K562 (cell line): ENCODE results near the gene PDGFC. TPM values are rescaled to one million over a fixed set of nuclear protein-coding genes. Genes with fewer than 3 reads are reported as not detected.

Source experiments
- ATAC-seq: fragments of 200-7000 bp; cut with Tn5 transposase; 3 replicates; pipeline ENCODE4 v1.9.1; 2020; ENCODE audit warnings: moderate library complexity
- BruUV-seq: library from RNA; stranded (reverse); fragments of 400-500 nt; replicated peaks from 2 replicates; lab custom pipeline; 2021; lab: Mats Ljungman, UMichigan
- CTCF ChIA-PET: fragments of 300-600 bp; formaldehyde crosslinking; extraction: SDS; loops from one replicate; lab custom pipeline; 2021; ENCODE audit warnings: low intra/inter-chr PET ratio; lab: Yijun Ruan, JAX
- POLR2A ChIA-PET: fragments of 300-600, 350-650 bp; sonication (Branson Sonifier 250); formaldehyde crosslinking; extraction: SDS; loops from one replicate; lab custom pipeline; 2021; ENCODE audit warnings: antibody characterized with exemption, inconsistent platforms; lab: Yijun Ruan, JAX
- DNase-seq, 4 experiments: peaks; one replicate each; pipeline versions ENCODE4 v3.0.0 to v3.0.0-alpha.2; 2011 to 2018; ENCODE audit warnings: low spot score in 3 of 4, mixed read lengths in 3 of 4; ENCODE audit errors: extremely low read depth in 1 of 4
- FAIRE-seq: peaks from 2 replicates; lab custom pipeline; 2011; peaks lifted over from hg19 to GRCh38; lab: Jason Lieb, UNC
- H2AFZ ChIP-seq: 2 replicates; pipeline ENCODE4 v1.6.0; 2011; ENCODE audit warnings: low read depth, low read length, control low read depth, inconsistent platforms
- H3K27ac ChIP-seq: fragments of 200-600 bp; 3 replicates; pipeline ENCODE4 v1.8.0; 2011; ENCODE audit warnings: low read depth, mild to moderate bottlenecking, control low read depth, inconsistent platforms, low read length, moderate library complexity, mixed read lengths; ENCODE audit errors: extremely low read depth
- H3K27me3 ChIP-seq, 2 experiments: fragments of 300-600 bp in 1 of 2; 2 replicates in 1 of 2; 3 replicates in 1 of 2; pipeline versions ENCODE4 v1.6.0 to v1.8.0; 2011; ENCODE audit warnings: inconsistent platforms in 2 of 2, low read length in 2 of 2, mild to moderate bottlenecking in 1 of 2, mixed read lengths in 1 of 2, moderate library complexity in 1 of 2; ENCODE audit not compliant: control insufficient read depth in 2 of 2, insufficient read depth in 2 of 2
- H3K36me3 ChIP-seq: fragments of 300-600 bp; 3 replicates; pipeline ENCODE4 v1.8.0; 2011; ENCODE audit warnings: mild to moderate bottlenecking, low read length, inconsistent platforms; ENCODE audit not compliant: control insufficient read depth, insufficient read depth
- H3K4me1 ChIP-seq, 2 experiments: fragments of 200-600 bp in 1 of 2; replicated peaks in 1 of 2; 2 replicates in 1 of 2; 3 replicates in 1 of 2; pipeline versions ENCODE4 v1.5.1 to v1.8.0; 2011; ENCODE audit warnings: inconsistent platforms in 2 of 2, low read length in 2 of 2, mild to moderate bottlenecking in 1 of 2, mixed read lengths in 1 of 2, moderate library complexity in 1 of 2; ENCODE audit not compliant: control insufficient read depth in 2 of 2, insufficient read depth in 2 of 2
- H3K4me2 ChIP-seq: 2 replicates; pipeline ENCODE4 v1.6.1; 2011; ENCODE audit warnings: low read length, control low read depth, inconsistent platforms, mixed read lengths; ENCODE audit not compliant: insufficient read depth
- H3K4me3 ChIP-seq: fragments of 200-600 bp; sonication (generic), shearing (Covaris generic); 2 replicates; pipeline ENCODE4 v1.5.1; 2016; ENCODE audit warnings: control low read depth, inconsistent platforms
- H3K79me2 ChIP-seq: fragments of 200-600 bp; 3 replicates; pipeline ENCODE4 v1.8.0; 2011; ENCODE audit warnings: low read length, inconsistent platforms; ENCODE audit not compliant: control insufficient read depth, insufficient read depth
- H3K9ac ChIP-seq, 2 experiments: 2 replicates each; pipeline versions ENCODE4 v1.6.0 to v1.6.1; 2011; ENCODE audit warnings: low read depth in 2 of 2, low read length in 2 of 2, control low read depth in 1 of 2, inconsistent platforms in 1 of 2, mild to moderate bottlenecking in 1 of 2, mixed read lengths in 1 of 2; ENCODE audit not compliant: insufficient read depth in 1 of 2
- H3K9me1 ChIP-seq: one replicate; pipeline ENCODE4 v1.6.0; 2011; ENCODE audit warnings: inconsistent platforms, mild to moderate bottlenecking, low read length, moderate library complexity; ENCODE audit not compliant: control insufficient read depth, insufficient read depth
- H3K9me3 ChIP-seq: replicated peaks from 2 replicates; pipeline ENCODE4 v1.5.1; 2011; ENCODE audit warnings: low read depth, low read length, inconsistent platforms; ENCODE audit not compliant: control insufficient read depth, insufficient read depth
- H4K20me1 ChIP-seq: replicated peaks from 2 replicates; pipeline ENCODE4 v1.6.1; 2011; ENCODE audit warnings: low read length, inconsistent platforms, mixed read lengths; ENCODE audit not compliant: control insufficient read depth, insufficient read depth
- CHAMP1 ChIP-seq: fragments of 450-650 bp; IDR thresholded peaks from 2 replicates; pipeline ENCODE4 v1.6.1; 2016; ENCODE audit warnings: mild to moderate bottlenecking
- DDX20 ChIP-seq: fragments of 450-650 bp; IDR thresholded peaks from 2 replicates; pipeline ENCODE4 v1.6.1; 2016; ENCODE audit warnings: missing genetic modification characterization, low read depth, mild to moderate bottlenecking, missing compliant biosample characterization, moderate library complexity
- DMBX1 ChIP-seq: fragments of 250-450 bp; sonication (Bioruptor Pico); IDR thresholded peaks from 2 replicates; pipeline ENCODE4 v1.8.0; 2022; ENCODE audit warnings: inconsistent platforms, mild to moderate bottlenecking, moderate library complexity, borderline replicate concordance
- EP400 ChIP-seq: fragments of 450-650 bp; IDR thresholded peaks from 2 replicates; pipeline ENCODE4 v1.6.1; 2017; ENCODE audit warnings: antibody characterized with exemption, mild to moderate bottlenecking, moderate library complexity
- ESRRA ChIP-seq: fragments of 450-650 bp; IDR thresholded peaks from 2 replicates; pipeline ENCODE4 v1.6.1; 2014; ENCODE audit warnings: low read depth, mild to moderate bottlenecking, moderate library complexity, borderline replicate concordance
- ETS1 ChIP-seq: conservative IDR thresholded peaks from 2 replicates; pipeline ENCODE4 v1.6.1; 2011; ENCODE audit warnings: low read depth, mild to moderate bottlenecking, low read length; ENCODE audit not compliant: control insufficient read depth
- GATAD2A ChIP-seq: fragments of 450-650 bp; IDR thresholded peaks from 2 replicates; pipeline ENCODE4 v1.6.1; 2017
- MAFK ChIP-seq: IDR thresholded peaks from 2 replicates; pipeline ENCODE4 v1.6.1; 2011; ENCODE audit warnings: low read length, improper control_type of control experiment
- SMARCE1 ChIP-seq: fragments of 450-650 bp; IDR thresholded peaks from 2 replicates; pipeline ENCODE4 v1.7.1; 2016; ENCODE audit warnings: mild to moderate bottlenecking
- THRA ChIP-seq: fragments of 450-650 bp; IDR thresholded peaks from 2 replicates; pipeline ENCODE4 v1.6.1; 2017; ENCODE audit warnings: mild to moderate bottlenecking, moderate library complexity
- ZNF609 ChIP-seq: sonication (generic); formaldehyde crosslinking; IDR thresholded peaks from 2 replicates; pipeline ENCODE4 v1.8.1; 2023; ENCODE audit warnings: missing genetic modification reagents, mild to moderate bottlenecking, borderline replicate concordance
- WGBS: fragments of 100-300 bp; shearing (Covaris generic); methylation state at CpG from one replicate; pipeline ENCODE4 v1.1.6; 2016; ENCODE audit warnings: low coverage, mixed read lengths; ENCODE audit not compliant: insufficient coverage; ENCODE audit errors: missing lambda C conversion rate; 5-methylcytosine and 5-hydroxymethylcytosine counted together
- in situ Hi-C: fragments of 300-500 bp; cut with MboI; formaldehyde crosslinking; loops from 4 replicates; pipeline ENCODE4 v1.15.0; 2018; ENCODE audit warnings: inconsistent platforms, mixed read lengths
- intact Hi-C: fragments of 100-400 bp; cut with micrococcal nuclease; formaldehyde crosslinking; loops from 2 replicates; pipeline ENCODE4 v1.14.2; 2022
- polyA plus RNA-seq, 8 experiments: library from polyadenylated mRNA; depleted of rRNA in 4 of 8; stranded (reverse) in 5 of 8; unstranded in 3 of 8; fragments of >200 nt; fragmentation: Nextera tagmentation in 2 of 8; fragmentation: Illumina TruSeq in 1 of 8; extraction: Ambion mirVana in 2 of 8; extraction: Trizol in 1 of 8; gene quantifications; 2 replicates each; pipeline versions ENCODE4 v1.2.1 to v1.2.3, GENCODE V29; 2011 to 2014; ENCODE audit warnings: inconsistent platforms in 1 of 8, missing spikeins in 1 of 8
- total RNA-seq, 7 experiments: library from RNA; depleted of rRNA in 6 of 7; stranded (reverse); fragments of >200 nt in 6 of 7; fragmentation: Illumina TruSeq in 2 of 7; extraction: Trizol in 2 of 7; gene quantifications; 2 replicates each; pipeline versions ENCODE4 v1.2.1 to v1.2.3, GENCODE V29; 2011 to 2021; ENCODE audit warnings: low replicate concordance in 1 of 7
- TF ChIP-seq, protein P1 (sequence below): fragments of 450-650 bp; formaldehyde crosslinking; IDR thresholded peaks from 2 replicates; pipeline ENCODE4 v1.4.0; 2020; ENCODE audit warnings: mild to moderate bottlenecking, moderate library complexity

Gene PDGFC
- total and polyA plus RNA-seq, 9 of the 15 experiments (the other 6 are each of a cell fraction or from before 2014, with no cell fraction given), result not detected

GRCh38 chr4:156942991-156943390, 28.6 kb downstream of the PDGFC start:
- no peak for DNase-seq
- Histone ChIP-seq H3K9ac (no peak overlapping the region), H3K27ac (no peak overlapping the region), H3K4me2 (no peak overlapping the region), H3K36me3 (no peaks in the 10 kb centered on the region), H3K4me3 (no peak overlapping the region), H3K79me2 (no peaks in the 10 kb centered on the region), H3K4me1 (no peaks in the 10 kb centered on the region), H3K27me3 (no peaks in the 10 kb centered on the region), H3K9me3 (no peaks in the 10 kb centered on the region), H3K9me1 (no peaks in the 10 kb centered on the region), H4K20me1 (no peaks in the 10 kb centered on the region), H2AFZ (no peak overlapping the region)
- ATAC-seq, result no peak
- in situ Hi-C loops, result no loop called here
- no peak for FAIRE-seq
- POLR2A ChIA-PET, result no interaction called here
- intact Hi-C loops, result no loop called here
- CTCF ChIA-PET, result no interaction called here
- 0% methylated on average over 4 of the region's 4 CpGs for WGBS
- BruUV-seq, result no TSS peak
- TF ChIP-seq THRA (no peak), DMBX1 (CRISPR knock-in tag) (no peak), GATAD2A (no peak), ESRRA (no peak), ZNF609 (CRISPR knock-in tag) (no peak), DDX20 (tag) (no peak), CHAMP1 (no peak), SMARCE1 (no peak), EP400 (no peak), MAFK (no peak), ETS1 (no peak)
- TF ChIP-seq, protein P1, sequence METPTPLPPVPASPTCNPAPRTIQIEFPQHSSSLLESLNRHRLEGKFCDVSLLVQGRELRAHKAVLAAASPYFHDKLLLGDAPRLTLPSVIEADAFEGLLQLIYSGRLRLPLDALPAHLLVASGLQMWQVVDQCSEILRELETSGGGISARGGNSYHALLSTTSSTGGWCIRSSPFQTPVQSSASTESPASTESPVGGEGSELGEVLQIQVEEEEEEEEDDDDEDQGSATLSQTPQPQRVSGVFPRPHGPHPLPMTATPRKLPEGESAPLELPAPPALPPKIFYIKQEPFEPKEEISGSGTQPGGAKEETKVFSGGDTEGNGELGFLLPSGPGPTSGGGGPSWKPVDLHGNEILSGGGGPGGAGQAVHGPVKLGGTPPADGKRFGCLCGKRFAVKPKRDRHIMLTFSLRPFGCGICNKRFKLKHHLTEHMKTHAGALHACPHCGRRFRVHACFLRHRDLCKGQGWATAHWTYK (CRISPR knock-in tag), result no peak
